Mucosa of descending colon (tissue), 3 donors: ENCODE results near the gene SH3BP2. TPM values are rescaled to one million over a fixed set of nuclear protein-coding genes. Genes with fewer than 3 reads are reported as not detected.

Source experiments
- ATAC-seq: fragments of 200-7000 bp; cut with Tn5 transposase; one replicate; pipeline ENCODE4 v1.9.1; 2020; ENCODE audit warnings: mild to moderate bottlenecking, moderate library complexity
- DNase-seq, 3 donors: peaks; one replicate each; pipeline ENCODE4 v3.0.0-alpha.2; 2020
- H3K36me3 ChIP-seq: fragments of 200-600 bp; one replicate; pipeline ENCODE4 v1.8.0; 2021; ENCODE audit warnings: low read depth, mild to moderate bottlenecking
- H3K4me1 ChIP-seq: fragments of 200-600 bp; one replicate; pipeline ENCODE4 v1.8.0; 2021; ENCODE audit warnings: low read depth, mild to moderate bottlenecking
- H3K4me3 ChIP-seq: fragments of 200-600 bp; one replicate; pipeline ENCODE4 v1.8.0; 2021; ENCODE audit warnings: mild to moderate bottlenecking
- H3K9me3 ChIP-seq: fragments of 200-600 bp; one replicate; pipeline ENCODE4 v1.8.0; 2021; ENCODE audit warnings: mild to moderate bottlenecking
- intact Hi-C, 2 donors: fragments of 100-400 bp; cut with DNase I in 1 of 2; cut with micrococcal nuclease in 1 of 2; formaldehyde crosslinking; loops; one replicate each; pipeline versions ENCODE4 v1.11.0 to v1.11.1; 2022; cut with DNase I, micrococcal nuclease
- total RNA-seq, 3 donors: library from RNA; stranded (reverse); fragmentation: NEBNext Ultra II Directional in 2 of 3; extraction: Animal tissue kit (Norgen Biotek cat#: 25700) in 2 of 3; gene quantifications; one replicate each; pipeline versions ENCODE4 v1.2.1 to v1.2.4, GENCODE V29; 2021 to 2023
- TF ChIP-seq, protein P1 (sequence below): fragments of 200-600 bp; IDR thresholded peaks from one replicate; pipeline ENCODE4 v1.8.0; 2022; ENCODE audit warnings: antibody characterized with exemption, mild to moderate bottlenecking
- donor health status: DM: no; HTN: no; CAD: no; lungs with moderate emphysema.
- donor health status: DM: no; HTN: no; CAD: no.
- donor health status: DM: no; HTN: yes; CAD: no.

SH3BP2 gene
- total RNA-seq, 3 donors from 2014 or later, result 48.1 to 75.3 (median 73.0) TPM

DNA sequence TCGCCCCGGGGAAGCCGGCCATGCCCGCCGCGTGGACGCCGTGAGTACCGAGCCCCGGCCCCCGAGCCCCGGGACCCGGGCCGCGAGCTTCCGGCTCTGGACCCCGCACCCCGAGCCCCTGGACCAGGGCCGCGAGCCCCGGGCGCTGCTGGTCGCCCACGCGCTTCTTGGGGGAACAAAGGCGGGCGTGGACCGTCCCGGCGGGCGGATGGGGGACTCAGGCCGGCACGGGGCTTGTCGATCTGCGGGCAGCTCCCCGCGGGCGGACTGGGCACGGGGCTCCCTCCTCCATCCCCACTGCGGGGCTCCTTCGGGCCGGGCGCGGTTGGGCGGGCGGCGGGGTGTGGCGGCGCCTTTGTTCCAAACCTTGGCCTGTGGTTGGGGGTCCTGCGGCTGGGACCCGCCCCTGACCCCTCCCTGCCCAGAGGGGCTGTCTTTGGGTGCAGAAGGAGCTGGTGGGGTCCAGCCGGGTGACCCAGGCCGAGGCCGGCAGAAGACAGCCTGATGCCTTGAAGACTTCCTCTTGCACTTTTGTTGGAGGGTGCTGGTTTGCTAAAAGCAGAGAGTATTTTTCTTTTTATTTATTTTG lies 25.6 kb downstream of the SH3BP2 start:
- intact Hi-C loops, result loop anchor here in 1 of 2 donors (10.0 kb wide), 1 partner anchor 54 kb away; no protein-coding TSS in a partner anchor
- H3K9me3 ChIP-seq, result no peaks in the 10 kb centered on the region
- TF ChIP-seq, protein P1, sequence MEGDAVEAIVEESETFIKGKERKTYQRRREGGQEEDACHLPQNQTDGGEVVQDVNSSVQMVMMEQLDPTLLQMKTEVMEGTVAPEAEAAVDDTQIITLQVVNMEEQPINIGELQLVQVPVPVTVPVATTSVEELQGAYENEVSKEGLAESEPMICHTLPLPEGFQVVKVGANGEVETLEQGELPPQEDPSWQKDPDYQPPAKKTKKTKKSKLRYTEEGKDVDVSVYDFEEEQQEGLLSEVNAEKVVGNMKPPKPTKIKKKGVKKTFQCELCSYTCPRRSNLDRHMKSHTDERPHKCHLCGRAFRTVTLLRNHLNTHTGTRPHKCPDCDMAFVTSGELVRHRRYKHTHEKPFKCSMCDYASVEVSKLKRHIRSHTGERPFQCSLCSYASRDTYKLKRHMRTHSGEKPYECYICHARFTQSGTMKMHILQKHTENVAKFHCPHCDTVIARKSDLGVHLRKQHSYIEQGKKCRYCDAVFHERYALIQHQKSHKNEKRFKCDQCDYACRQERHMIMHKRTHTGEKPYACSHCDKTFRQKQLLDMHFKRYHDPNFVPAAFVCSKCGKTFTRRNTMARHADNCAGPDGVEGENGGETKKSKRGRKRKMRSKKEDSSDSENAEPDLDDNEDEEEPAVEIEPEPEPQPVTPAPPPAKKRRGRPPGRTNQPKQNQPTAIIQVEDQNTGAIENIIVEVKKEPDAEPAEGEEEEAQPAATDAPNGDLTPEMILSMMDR, result no peak
- ATAC-seq (peak; percentile 5), DNase-seq (peak in 2 of 3 donors; percentile 59 to 65)
- peak overlapping the region; percentile 40 for H3K4me3 ChIP-seq
- peaks cover 8% of the 10 kb centered on the region for H3K4me1 ChIP-seq
- H3K36me3 ChIP-seq, result peaks cover 3% of the 10 kb centered on the region

DNA sequence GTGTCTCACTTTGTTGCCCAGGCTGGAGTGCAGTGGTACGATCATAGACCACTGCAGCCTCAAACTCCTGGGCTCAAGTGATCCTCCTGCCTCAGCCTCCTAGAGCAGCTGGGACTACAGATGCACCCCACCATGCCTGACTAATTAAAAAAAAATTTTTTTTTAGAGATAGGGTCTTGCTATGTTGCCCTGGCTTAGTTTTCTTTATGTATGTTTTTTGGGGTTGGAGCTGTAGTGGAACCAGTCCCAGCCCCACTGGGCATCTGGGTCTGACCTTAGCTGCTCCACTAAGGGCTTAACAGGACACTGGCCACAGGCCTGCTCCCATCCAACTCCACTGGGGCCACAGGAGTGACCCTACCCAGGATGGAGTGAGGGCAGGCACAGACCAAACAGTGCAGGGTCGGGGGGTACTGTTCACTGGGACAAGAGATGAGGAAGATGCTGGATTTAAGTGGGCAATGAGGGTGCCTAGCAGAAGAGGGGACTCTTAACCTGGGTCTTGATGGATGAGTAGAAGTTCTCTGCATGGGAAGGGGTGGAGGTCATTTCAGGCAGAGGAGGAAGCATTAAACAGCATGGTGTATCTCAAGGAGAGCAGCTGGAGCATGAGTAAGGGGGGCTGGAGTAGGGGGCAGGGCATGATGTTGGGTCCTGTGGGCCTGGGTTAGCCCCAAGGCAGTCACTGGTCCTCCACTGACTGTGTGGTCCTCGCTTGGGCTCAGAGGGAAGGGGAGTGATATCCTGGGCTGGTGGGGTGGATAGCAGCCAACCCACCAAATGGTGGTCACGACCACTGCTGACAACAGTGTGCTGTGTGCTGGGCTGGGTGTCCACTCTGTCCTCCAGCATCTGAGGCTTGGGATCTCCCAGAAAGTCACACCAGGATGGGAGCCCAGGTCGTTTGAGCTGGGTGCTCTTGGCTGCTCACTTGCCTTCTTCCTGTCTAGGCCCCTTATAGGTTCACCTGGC lies 26.6 kb downstream of the SH3BP2 start:
- ATAC-seq (no peak), DNase-seq (peak in 2 of 3 donors; percentile 28 to 34)
- TF ChIP-seq, protein P1, result no peak
- Histone ChIP-seq H3K36me3 (peaks cover 3% of the 10 kb centered on the region), H3K4me3 (no peak overlapping the region), H3K4me1 (peaks cover 7% of the 10 kb centered on the region), H3K9me3 (no peaks in the 10 kb centered on the region)
- intact Hi-C loops, result loop anchor here in 1 of 2 donors (10.0 kb wide), 1 partner anchor 55 kb away; no protein-coding TSS in a partner anchor

DNA sequence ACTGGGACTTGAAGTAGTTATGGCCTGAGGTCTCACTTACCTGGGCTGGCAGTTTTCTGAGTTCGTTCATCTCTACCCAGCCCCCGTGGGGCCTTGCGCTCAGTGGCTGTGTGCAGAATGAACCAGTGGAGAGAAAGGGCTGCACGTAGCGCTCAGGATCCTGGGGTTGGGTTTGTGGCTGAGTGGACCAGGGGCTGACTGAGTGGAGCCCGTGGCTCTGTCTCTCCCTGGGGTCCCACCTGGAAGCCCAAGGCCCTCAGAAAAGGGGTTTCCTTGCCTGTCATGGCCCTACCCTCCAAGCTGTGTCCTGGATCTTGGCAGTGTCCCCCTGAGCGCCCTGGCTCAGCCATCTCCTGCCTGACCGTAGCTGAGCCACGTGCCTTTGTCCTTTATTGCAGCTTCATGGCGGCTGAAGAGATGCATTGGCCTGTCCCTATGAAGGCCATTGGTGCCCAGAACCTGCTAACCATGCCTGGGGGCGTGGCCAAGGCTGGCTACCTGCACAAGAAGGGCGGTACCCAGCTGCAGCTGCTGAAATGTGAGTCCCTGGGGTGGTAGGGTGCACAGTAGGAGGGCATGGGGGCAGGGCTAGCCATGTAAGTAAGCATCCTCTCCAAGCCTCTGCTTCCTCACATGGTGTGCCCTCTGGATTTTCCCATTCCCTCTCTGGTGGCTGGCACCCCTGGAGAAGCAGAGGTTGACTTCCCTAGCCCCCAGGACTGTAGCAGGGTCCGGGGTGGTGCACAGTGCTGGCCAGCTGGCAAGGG lies 27.5 kb downstream of the SH3BP2 start:
- Histone ChIP-seq H3K4me3 (no peak overlapping the region), H3K9me3 (no peaks in the 10 kb centered on the region), H3K4me1 (peaks cover 7% of the 10 kb centered on the region), H3K36me3 (peaks cover 3% of the 10 kb centered on the region)
- TF ChIP-seq, protein P1, result no peak
- intact Hi-C loops, result no loop called here
- DNase-seq, result peak in 2 of 3 donors; percentile 56 to 60
- peak; percentile 13 for ATAC-seq

DNA sequence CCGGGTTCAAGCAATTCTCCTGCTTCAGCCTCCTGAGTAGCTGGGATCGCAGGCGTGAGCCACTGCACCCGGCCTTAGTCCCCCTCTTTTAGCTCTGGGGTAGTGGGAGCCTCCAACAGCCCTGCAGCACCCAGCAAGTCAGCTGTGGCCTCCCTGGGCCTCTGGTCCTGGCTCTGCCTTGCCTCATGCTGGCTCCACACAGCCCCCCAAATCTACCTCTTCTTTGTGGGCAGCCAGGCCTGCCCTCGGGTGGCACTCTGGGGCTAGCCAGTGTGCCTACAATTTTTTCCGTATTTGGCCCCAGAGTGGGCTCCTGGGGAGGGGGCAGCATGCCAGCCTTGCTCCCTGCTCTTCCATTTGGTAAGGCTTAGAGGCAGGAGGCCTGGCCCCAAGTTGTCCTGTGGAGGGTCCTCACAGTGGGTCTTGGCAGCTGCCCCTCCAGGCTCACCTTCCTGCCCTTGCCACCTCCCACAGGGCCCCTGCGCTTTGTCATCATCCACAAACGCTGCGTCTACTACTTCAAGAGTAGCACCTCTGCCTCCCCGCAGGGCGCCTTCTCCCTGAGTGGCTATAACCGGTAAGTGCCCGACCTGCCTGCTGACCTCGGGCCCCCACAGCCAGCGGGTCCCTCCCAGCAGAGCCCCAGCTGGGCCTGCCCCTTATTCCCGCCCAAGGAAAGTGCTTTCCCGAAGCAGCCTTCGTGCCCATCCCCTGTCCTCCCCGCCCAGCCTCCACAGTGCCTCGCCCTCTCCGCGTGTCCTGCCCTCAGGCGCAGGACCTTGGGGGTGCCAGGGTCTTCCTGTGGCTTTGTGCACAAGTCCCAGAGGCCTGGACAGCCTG lies 29.8 kb downstream of the SH3BP2 start:
- no peak overlapping the region for H3K4me3 ChIP-seq
- ATAC-seq (no peak), DNase-seq (peak in 2 of 3 donors; percentile 22 to 46)
- intact Hi-C loops, result no loop called here
- no peaks in the 10 kb centered on the region for H3K9me3 ChIP-seq
- H3K4me1 ChIP-seq, result peaks cover 1% of the 10 kb centered on the region
- peaks cover 3% of the 10 kb centered on the region for H3K36me3 ChIP-seq
- TF ChIP-seq, protein P1, result no peak
